Subcutaneous adipose tissue (tissue), 4 donors: ENCODE results near the gene AK5. TPM values are rescaled to one million over a fixed set of nuclear protein-coding genes. Genes with fewer than 3 reads are reported as not detected.

ENCODE experiments used
- CTCF ChIP-seq: fragments of 450-650 bp; IDR thresholded peaks from one replicate; pipeline ENCODE4 v1.5.1; 2016; ENCODE audit warnings: low read depth, mild to moderate bottlenecking, control low read depth, antibody characterized with exemption, moderate library complexity
- total RNA-seq, 4 donors: library from RNA; depleted of rRNA; stranded (reverse); fragments of >200 nt; gene quantifications; one replicate each; pipeline ENCODE4 v1.1.0, GENCODE V29; 2016

Gene AK5
- total RNA-seq, 4 donors from 2014 or later: 0.34 to 0.38 TPM; not detected in 2

- TF ChIP-seq CTCF: no peak
Observed at GRCh38 chr1:77310924-77311323, 29.1 kb downstream of the AK5 start.

GRCh38 chr1:77313491-77313890 is 31.7 kb downstream of the AK5 start:
- no peak for TF ChIP-seq CTCF

GRCh38 chr1:77316006-77316405 is 34.2 kb downstream of the AK5 start:
- no peak for TF ChIP-seq CTCF

- no peak for TF ChIP-seq CTCF
Observed at GRCh38 chr1:77316966-77317365, 35.1 kb downstream of the AK5 start.

GRCh38 chr1:77319036-77319705 is 37.4 kb downstream of the AK5 start:
- TF ChIP-seq CTCF: no peak

- TF ChIP-seq CTCF: no peak
Observed at GRCh38 chr1:77322061-77322900, 40.5 kb downstream of the AK5 start.

- no peak for TF ChIP-seq CTCF
Observed at GRCh38 chr1:77333501-77333900, 51.7 kb downstream of the AK5 start.
